NCI-H2171 (cell line): ENCODE data around the gene CACNA1B.

Experiments
- DNase-seq: peaks from one replicate; lab custom pipeline; 2025; lab: John Stamatoyannopoulos, UW

The CACNA1B gene

GRCh38 chr9:137967280-137967953 lies 89.8 kb downstream of the CACNA1B start:
- DNase-seq = no peak

- DNase-seq = no peak
Measured at GRCh38 chr9:137968235-137968634, 90.7 kb downstream of the CACNA1B start.

GRCh38 chr9:137969008-137969407 lies 91.4 kb downstream of the CACNA1B start:
- DNase-seq = no peak

GRCh38 chr9:137969685-137970084 lies 92.1 kb downstream of the CACNA1B start:
- DNase-seq = no peak

GRCh38 chr9:137970098-137970497 lies 92.5 kb downstream of the CACNA1B start:
- no peak for DNase-seq

- no peak for DNase-seq
Measured at GRCh38 chr9:137970686-137971476, 93.3 kb downstream of the CACNA1B start.

GRCh38 chr9:137971477-137972138 lies 94.0 kb downstream of the CACNA1B start:
- DNase-seq = no peak

GRCh38 chr9:137972355-137972987 lies 94.9 kb downstream of the CACNA1B start:
- DNase-seq = no peak

GRCh38 chr9:137972988-137973470 lies 95.4 kb downstream of the CACNA1B start:
- DNase-seq = no peak

GRCh38 chr9:137973829-137974416 lies 96.3 kb downstream of the CACNA1B start:
- DNase-seq = no peak

- DNase-seq = no peak
Measured at GRCh38 chr9:137974746-137975526, 97.4 kb downstream of the CACNA1B start.

GRCh38 chr9:137975527-137975913 lies 97.9 kb downstream of the CACNA1B start:
- no peak for DNase-seq

- no peak for DNase-seq
Measured at GRCh38 chr9:137975936-137976565, 98.5 kb downstream of the CACNA1B start.

GRCh38 chr9:137977571-137978261 lies 100.1 kb downstream of the CACNA1B start:
- DNase-seq = no peak

GRCh38 chr9:137978262-137978714 lies 100.7 kb downstream of the CACNA1B start:
- no peak for DNase-seq

GRCh38 chr9:137982200-137982599 lies 104.6 kb downstream of the CACNA1B start:
- DNase-seq = peak; percentile 15

GRCh38 chr9:137984005-137984404 lies 106.4 kb downstream of the CACNA1B start:
- DNase-seq = no peak

- DNase-seq = no peak
Measured at GRCh38 chr9:137984520-137985257, 107.1 kb downstream of the CACNA1B start.

GRCh38 chr9:137985637-137986071 lies 108.1 kb downstream of the CACNA1B start:
- DNase-seq = no peak
